ENCODE measurements around the gene FGFBP1.

Gene FGFBP1

GRCh38 chr4:15893962-15894361, 44.6 kb downstream of the FGFBP1 start:
- no peaks in the 10 kb centered on the region for H3K9me3 Mint-ChIP-seq
- peaks cover 16 to 23% of the 10 kb centered on the region in 2 donors for H3K4me1 Mint-ChIP-seq
- DNase-seq, result no peak
- peaks cover 0 to 8% of the 10 kb centered on the region in 2 donors for H3K27me3 Mint-ChIP-seq
- H3K36me3 Mint-ChIP-seq, result no peaks in the 10 kb centered on the region
- no peak for ATAC-seq (replicated peaks)
- H3K27ac Mint-ChIP-seq, result no peak overlapping the region
- no peak overlapping the region for H3K4me3 Mint-ChIP-seq

DNA sequence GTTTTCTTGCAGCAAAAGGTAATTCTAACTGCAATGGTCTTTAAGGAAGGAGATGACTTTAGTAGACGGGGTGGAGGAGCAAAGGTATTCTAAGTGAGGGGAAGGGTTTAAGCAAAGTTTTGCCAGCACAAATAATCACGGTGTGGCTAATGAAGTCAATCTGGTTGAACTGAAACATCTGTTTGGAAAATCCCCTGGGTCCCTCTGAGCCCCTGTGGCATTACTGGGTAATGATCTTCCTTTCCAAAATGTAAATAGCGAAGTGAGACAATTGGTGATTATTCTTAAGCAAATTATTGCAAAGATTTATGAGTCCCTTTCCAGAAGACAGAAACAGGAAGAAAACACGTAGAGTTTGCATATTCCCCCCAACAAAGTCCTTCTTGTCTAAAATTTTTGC, 47.2 kb downstream of the FGFBP1 start:
- peak; percentile 87 to 88 for ATAC-seq (replicated peaks)
- Mint-ChIP-seq H3K9me3 (no peaks in the 10 kb centered on the region), H3K36me3 (no peaks in the 10 kb centered on the region), H3K27ac (no peak overlapping the region), H3K27me3 (no peaks in the 10 kb centered on the region), H3K4me1 (peaks cover 16 to 23% of the 10 kb centered on the region in 2 donors), H3K4me3 (peak overlapping the region in 1 of 2 donors; percentile 51)
- DNase-seq, result peak; percentile 23

DNA sequence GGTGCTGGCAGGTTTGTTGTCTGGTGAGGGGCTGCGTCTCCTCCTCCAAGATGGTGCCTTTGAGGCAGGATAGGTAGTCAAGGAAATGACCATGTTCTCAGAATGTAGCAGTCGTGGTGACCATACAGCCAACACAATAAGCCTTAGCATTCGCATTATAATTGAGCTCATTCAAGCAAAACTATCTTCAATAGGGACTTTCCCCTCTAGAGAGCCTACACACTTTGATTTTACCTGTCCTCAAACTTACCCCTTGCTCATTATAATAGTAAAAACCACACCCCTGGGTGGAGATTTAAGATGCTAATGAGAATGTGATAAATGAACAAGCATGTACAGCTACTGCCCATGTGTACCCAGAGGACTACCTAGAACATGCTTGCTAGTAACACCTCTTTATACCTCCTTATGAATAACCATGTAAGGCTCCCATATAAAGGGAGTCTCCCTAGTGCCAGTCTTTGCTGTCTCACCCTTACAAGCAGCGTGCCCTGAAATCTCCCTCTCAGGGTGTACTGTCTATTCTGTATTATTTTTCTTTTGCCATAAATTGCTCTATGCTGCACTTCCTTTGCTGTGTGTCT, 48.2 kb downstream of the FGFBP1 start:
- Mint-ChIP-seq H3K9me3 (no peaks in the 10 kb centered on the region), H3K36me3 (no peaks in the 10 kb centered on the region), H3K27ac (no peak overlapping the region), H3K4me1 (peaks cover 16 to 23% of the 10 kb centered on the region in 2 donors), H3K4me3 (no peak overlapping the region), H3K27me3 (no peaks in the 10 kb centered on the region)
- ATAC-seq (replicated peaks) (peak; percentile 72), DNase-seq (no peak)

DNA sequence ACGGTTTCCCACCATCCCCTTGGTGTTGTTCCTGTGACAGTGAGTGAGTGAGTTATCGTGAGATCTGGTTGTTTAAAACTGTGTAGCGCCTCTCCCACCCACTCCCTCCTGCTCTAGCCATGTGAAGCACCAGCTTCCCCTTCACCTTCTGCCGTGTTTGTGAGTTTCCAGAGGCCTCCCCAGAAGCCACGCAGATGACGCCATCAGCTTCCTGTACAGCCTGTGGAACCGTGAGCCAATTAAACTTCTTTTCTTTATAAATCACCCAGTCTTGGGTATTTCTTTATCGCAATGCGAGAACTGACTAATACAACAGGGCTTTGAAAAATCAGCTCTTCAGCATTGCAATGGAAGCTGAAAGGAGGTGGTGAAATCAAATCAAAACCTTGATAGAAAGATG, 50.0 kb downstream of the FGFBP1 start:
- Mint-ChIP-seq H3K27ac (no peak overlapping the region), H3K9me3 (no peaks in the 10 kb centered on the region), H3K27me3 (no peaks in the 10 kb centered on the region), H3K4me3 (no peak overlapping the region), H3K4me1 (peaks cover 16 to 26% of the 10 kb centered on the region in 2 donors), H3K36me3 (no peaks in the 10 kb centered on the region)
- DNase-seq, result no peak
- ATAC-seq (replicated peaks), result no peak
